MV-4-11 (cell line): ENCODE results near the gene CD3D.

Experiments used
- DNase-seq: peaks from one replicate; lab custom pipeline; 2025; lab: John Stamatoyannopoulos, UW

CD3D gene

DNA sequence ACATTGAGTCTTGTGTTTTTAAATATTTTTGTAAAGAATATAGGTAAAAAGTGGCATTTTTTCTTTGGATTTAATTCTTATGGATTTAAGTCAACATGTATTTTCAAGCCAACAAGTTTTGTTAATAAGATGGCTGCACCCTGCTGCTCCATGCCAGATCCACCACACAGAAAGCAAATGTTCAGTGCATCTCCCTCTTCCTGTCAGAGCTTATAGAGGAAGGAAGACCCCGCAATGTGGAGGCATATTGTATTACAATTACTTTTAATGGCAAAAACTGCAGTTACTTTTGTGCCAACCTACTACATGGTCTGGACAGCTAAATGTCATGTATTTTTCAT lies 38.3 kb downstream of the CD3D start:
- DNase-seq: no peak

DNA sequence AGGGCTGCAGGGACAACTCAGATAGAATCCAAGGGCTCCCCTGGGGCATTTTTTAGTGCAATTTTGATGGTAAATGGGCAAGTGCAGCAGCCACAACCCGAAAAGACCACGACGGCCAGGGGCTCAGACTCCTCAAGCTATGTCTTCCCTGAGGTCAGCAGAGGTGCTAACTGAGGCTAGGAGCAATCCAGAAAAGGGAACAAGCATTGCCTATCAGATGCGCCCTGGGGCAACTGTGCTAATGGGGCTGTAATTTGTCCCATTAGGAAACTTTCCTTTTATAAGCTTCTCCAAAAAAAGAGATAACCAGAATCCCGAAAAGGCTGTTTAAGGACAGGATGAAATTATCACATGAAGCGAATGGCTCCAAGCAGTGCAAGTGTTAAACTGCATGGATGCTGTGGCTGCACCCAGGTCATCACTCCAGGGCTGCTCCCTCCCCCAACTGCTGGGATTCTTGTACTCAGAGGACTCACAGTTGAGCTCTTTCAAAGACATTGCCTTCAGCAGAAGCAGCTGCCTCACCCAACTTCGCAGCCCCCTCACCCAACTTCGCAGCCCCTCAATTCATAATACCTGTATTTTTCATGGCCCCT lies 40.8 kb downstream of the CD3D start:
- DNase-seq: no peak

- DNase-seq: peak; percentile 30
Observed at GRCh38 chr11:118295815-118296454, 46.6 kb downstream of the CD3D start.

DNA sequence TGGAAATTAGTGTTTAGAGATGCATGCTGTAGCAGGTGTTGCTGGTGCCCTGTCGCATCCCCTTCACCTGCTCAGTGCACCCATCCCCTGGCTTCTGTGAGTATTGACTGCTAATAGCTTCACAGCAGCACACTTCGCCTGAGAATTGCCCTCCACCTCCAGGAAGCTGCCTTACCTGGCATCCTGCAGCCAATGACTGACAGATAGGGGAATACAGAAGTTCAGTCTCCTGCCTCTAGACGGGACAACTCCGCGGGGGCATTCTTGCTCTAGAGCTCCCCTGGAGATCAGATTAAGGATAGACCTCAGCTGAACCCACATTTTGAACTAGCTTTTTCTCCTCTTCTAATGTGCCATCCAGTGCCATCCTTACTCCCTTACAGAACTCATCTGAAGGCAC lies 47.3 kb downstream of the CD3D start:
- no peak for DNase-seq

GRCh38 chr11:118294053-118294452 lies 48.5 kb downstream of the CD3D start:
- no peak for DNase-seq

- no peak for DNase-seq
Observed at GRCh38 chr11:118291477-118292135, 50.9 kb downstream of the CD3D start.

DNA sequence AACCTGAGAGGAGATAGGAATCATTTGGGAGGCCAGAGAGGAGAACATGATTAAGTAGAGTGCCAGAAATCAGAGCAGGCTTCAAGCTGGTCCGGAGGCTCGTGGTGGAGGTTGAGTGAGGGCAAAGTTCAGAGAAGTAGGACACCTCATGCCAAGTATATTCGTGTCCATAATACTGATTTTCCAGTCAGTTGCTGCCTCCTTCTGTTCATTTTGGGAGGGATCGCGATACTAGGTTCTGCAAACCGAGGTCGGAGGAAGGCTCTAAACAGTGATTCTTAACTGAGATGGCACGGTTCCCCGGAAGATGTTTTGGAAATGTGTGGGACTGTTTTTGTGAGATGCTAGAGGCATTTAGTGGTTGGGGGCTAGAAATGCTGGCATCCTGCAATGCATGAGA lies 51.6 kb downstream of the CD3D start:
- DNase-seq: peak; percentile 60

GRCh38 chr11:118289401-118289800 lies 53.1 kb downstream of the CD3D start:
- DNase-seq: no peak
